ENCODE data around the gene AKNA.

The AKNA gene

DNA sequence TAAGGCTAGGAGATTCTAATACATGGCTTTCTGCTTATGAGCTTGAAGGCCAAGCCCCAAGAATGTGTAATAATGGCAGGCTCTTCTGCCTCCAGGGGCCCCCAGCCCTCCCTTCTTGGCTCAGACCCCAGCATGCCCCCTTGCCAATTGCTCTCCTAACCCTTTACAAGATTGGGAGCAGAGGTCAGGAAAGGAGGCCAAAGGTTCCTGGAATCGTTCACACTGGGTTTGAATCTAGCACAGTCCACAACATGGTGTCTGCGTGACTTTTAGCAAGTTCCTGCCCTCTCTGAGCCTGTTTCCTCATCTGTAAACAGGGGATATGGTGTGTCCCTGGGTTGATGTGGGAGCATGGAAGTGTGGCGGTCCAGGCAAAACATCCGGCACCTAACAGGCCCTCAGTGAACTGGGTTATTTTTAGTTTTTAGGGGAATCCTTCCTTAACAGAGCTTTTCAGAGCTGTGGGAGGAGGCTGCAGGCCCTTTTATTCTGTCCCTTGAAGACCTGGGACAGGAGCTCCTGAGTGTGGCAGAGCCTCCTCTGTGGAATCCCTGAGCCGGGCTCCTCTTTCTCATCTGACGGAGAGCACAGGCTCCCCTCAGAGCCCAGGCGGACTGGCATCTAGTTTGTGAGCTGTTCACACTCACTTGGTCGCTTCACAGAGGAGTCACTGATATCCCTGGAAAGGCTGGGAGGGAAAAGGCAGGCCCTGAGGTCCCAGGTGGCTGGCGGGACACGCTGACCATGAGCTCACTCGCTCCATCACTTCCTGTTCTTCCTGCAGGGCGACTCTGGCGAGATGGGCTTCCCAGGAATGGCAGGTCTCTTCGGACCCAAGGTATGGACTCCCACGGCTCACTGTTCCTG is 88.3 kb downstream of the AKNA start:
- FAIRE-seq: no peak

DNA sequence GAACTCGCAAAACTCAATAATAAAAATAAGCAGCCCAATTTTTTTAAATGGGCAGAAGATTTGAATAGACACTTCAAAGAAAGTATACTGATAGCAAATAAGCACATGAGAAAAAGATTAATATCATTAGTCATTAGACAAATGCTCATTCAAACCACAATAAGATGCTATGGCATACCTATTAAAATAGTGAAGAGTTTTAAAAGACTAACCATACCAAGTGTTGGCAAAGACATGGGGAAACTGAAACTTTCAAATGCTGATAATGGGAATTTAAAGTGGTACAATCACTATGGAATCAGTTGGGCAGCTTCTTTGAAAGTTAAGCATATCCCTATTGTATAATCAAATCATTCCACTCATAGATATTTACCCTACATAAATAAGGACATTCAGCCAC is 91.4 kb downstream of the AKNA start:
- no peak for FAIRE-seq

GRCh38 chr9:114294664-114295063 is 93.1 kb downstream of the AKNA start:
- FAIRE-seq: no peak

DNA sequence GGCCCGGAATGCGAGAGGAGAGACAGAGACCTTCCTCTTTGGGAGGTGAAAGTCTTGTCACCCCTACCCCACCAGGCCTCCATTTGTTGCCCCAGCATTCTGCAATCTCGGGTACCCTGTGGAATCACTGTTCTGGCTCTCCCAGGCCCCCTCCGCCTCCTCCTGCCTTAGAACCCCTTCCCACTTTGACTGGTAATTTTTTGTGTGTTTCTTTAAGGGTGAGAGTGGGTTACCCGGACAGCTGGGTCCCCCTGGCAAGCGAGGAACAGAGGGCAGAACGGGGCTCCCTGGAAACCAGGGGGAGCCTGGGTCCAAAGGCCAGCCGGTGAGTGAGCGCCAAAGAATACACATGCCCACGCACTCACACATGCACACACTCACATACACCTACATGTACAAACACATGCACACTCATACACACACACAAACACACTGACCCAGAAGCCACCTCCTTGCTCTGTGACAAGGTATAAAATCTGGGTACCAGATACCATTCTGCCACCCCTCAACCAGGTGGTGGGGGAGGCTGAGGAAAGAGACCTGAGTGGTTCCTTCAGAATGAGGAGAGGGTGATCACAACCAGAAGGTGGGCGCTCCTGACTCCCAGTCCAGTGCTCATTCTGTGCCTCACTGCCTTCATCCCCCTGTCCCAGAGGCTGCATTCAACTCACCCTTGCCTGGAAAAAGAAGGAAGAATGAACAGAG is 95.7 kb downstream of the AKNA start:
- FAIRE-seq: no peak

- FAIRE-seq: no peak
Observed at GRCh38 chr9:114291064-114291474, 96.7 kb downstream of the AKNA start.

DNA sequence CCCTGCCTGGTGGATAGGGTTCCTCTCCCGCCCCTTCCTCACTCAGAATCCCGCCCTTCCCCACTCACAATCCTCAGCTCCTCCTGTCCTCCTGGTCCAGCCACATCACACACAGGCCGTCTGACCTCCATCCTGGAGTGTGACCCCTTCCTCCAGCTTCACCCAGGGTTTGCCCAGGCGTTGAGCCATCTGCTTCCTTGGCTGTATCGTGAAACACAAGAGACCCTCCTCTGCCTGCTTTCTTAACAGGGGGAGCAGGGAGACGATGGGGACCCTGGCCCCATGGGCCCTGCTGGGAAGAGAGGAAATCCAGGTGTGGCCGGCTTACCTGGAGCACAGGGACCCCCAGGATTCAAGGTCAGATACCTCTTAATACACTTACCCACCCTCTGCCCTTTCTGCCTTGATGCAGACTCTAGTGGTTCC is 97.2 kb downstream of the AKNA start:
- no peak for FAIRE-seq

GRCh38 chr9:114289571-114290481 is 98.0 kb downstream of the AKNA start:
- no peak for FAIRE-seq

DNA sequence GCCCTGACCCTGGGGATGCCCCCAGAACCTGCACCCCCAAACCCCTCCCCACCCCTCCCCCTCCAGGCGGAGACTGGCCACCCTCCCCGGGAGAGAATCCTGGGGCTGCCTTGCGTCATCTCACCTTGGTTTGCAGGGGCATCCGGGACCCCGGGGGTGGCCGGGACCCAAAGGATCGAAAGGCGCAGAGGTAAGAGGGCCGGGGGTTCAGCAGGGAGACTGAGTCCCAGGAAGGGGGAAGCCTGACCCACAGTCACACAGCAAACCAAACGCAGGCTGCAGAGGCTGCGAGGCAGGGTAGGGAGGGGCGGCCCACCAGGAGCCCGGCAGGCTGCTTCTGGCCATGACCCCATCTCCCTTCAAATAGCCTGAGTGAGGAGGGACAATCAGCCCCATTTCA is 98.7 kb downstream of the AKNA start:
- FAIRE-seq: no peak

- FAIRE-seq: no peak
Observed at GRCh38 chr9:114288193-114289091, 99.3 kb downstream of the AKNA start.

GRCh38 chr9:114287763-114288192 is 100.0 kb downstream of the AKNA start:
- no peak for FAIRE-seq

DNA sequence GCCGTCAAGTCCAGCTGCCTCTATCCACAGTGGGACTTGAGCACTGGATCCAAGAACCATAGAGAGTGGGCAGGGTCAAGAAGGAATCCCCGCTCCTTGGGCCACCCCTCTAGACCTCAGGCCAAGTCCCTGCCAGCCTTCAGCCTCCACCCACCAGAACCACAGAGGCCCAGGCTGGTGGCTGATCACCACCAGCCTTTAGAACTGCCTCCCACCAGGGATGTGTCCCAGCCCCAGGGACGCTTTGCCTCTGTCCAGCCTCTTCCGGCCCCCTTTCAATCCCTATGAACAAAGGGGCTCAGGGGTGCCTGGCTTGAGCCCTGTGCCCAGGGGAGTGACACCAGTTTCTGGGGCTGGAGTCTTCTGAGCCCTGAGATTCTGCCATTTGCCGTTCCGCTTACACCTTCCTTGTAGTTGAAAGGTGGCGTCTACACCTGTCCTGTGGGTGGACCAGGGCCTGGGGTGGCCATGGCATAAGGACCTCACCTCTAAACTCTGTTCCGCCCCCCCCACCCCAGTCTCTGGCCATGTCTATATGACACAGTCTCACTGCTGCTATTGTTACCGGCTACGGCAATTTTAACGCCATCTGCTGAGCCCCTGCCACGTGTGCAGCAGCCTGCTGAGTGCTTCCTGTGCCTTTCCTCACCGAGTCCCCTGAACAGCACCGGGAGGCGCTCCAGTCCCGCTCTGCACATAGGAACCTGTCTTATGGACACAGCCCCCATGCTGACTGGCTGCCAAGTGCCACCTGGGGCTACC is 100.6 kb downstream of the AKNA start:
- no peak for FAIRE-seq

DNA sequence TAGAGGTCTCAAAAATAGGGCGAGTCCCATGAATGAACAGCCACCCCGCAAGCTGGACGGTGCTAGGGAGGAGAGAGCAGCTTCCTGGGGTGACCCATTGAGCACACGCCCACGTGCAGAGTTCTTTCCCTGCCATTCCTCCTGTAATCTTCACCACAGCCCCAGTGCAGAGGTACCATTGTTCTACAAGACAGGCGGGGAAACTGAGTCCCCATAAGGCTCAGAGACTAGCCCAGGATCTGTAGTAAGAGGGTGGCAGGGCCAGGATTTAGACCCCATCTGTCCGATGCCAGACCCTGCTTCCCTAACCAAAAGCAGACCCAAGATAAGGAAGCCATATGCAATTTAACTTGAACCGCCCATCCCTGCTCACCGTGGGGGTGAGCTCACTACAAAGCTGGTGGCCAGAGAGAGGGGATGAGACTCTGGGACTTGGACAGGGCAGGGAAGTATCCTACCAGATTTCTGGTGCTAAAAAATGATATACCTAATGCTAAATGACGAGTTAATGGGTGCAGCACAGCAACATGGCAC is 101.6 kb downstream of the AKNA start:
- FAIRE-seq: no peak

GRCh38 chr9:114285166-114285867 is 102.5 kb downstream of the AKNA start:
- no peak for FAIRE-seq

- no peak for FAIRE-seq
Observed at GRCh38 chr9:114284316-114285060, 103.3 kb downstream of the AKNA start.
